Activated CD4-positive, alpha-beta T cell treated with anti-CD3 and anti-CD28 coated beads, Interleukin-10, Interleukin-2, amounts not matched to agents 100 ng/mL and 50 ng/mL, durations not matched to agents 16 hours and 8 hours (primary cell): ENCODE results near the gene LGALS8.
"Not testable (repeated sequence)": the region's sequence is repeated elsewhere in the genome, so short reads cannot be mapped to it uniquely, and the experiment has no call there.

Experiments
- DNase-seq: peaks from one replicate; pipeline ENCODE4 v3.0.0-alpha.2; 2020

Gene LGALS8

GRCh38 chr1:236543065-236543669, 19.4 kb downstream of the LGALS8 start:
- no peak for DNase-seq

DNA sequence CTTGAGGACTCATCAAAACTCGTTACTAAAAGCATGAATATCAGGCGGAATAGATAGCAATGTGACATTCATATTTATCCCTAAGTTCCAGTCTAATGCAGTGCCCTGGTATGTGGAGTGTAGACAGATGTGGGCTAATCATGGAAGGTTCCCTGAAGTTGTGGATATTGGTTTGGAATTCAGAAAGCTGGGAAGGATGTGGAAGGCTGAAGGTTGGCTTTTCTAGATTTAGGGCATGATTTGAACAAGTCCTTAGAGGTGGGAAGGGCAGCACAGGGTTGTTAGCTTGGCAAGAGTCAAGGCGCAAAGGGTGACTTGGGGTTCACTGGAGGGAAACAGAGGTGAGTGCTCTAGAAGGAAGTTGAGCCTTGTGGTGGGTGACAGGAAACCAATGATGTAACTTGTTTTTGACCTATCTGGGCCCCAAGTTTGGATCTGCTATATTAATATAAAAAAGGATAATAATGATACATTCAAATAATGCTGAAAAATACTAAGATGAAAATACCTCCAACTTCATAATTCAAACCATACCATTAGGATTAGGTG, 21.9 kb downstream of the LGALS8 start:
- DNase-seq: no peak

DNA sequence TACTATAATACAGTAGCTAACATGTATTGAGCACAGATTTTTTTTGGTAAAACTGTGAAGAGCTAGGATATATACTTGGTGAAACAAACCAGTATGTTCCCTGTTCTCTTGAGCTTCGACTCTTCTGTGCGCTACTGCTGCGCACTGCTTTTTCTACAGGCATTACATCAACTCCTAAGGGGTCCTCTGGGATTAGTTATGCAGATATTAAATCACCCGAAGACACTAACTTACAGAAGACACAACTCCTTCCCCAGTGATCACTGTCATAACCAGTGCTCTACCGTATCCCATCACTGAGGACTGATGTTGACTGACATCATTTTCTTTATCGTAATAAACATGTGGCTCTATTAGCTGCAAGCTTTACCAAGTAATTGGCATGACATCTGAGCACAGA, 24.7 kb downstream of the LGALS8 start:
- no peak for DNase-seq

DNA sequence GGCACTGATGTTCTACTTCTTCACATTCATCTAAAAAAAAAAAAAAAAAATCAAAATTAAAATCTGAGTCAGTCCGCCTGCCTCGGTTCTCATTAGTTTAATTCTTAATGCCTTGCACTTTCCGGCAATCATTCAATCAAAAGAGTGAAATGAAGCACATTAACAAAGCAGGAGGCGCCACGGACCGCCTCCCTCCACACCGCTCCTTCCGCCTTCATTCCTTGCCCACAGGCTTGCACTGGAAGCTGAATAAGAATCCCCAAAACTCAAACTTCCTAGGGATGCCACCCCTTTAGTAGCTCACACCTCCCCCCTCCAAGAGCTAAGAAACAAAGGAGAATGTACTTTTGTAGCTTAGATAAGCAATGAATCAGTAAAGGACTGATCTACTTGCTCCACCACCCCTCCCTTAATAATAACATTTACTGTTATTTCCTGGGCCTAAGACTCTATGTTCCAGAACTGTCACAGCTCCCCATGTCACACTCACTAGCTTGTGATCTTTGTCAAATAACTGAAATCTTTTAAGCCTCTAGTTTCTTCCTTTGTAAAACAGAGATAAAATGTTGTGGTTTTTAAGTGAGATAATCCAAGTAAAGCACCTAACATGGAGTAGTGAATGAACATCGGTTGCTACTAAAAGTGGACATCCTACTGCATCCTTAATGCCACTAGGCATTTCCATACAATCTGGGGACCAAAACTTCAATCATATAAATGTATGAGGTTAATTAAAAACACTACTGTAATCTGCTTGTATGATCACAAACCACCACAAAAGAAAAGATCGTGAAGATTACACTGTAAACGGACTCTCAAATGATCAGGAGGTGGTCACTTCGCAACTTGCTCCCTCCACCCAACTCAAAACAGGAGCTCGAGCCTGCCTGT, 27.4 kb downstream of the LGALS8 start:
- no peak for DNase-seq

DNA sequence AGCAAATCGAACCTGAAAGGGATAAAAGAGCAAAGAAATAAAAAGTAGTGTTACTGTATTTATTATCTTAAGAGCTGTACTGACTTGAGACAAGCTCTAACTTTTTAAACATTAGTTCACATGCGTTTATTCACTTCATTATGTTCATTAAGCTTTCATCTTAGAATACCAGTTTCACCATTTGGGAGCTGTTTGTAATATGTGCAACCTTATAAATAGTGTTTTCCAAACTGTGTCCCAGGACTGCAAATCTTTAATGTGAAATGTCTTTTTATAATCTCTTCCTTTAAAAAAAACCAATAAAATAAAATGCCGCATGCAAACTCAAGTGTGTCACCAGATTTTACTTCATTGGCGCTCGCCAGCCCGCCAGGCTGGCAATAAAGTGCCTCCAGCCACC, 28.3 kb downstream of the LGALS8 start:
- DNase-seq: no peak

- DNase-seq: no peak
Observed at GRCh38 chr1:236552901-236553300, 29.1 kb downstream of the LGALS8 start.

DNA sequence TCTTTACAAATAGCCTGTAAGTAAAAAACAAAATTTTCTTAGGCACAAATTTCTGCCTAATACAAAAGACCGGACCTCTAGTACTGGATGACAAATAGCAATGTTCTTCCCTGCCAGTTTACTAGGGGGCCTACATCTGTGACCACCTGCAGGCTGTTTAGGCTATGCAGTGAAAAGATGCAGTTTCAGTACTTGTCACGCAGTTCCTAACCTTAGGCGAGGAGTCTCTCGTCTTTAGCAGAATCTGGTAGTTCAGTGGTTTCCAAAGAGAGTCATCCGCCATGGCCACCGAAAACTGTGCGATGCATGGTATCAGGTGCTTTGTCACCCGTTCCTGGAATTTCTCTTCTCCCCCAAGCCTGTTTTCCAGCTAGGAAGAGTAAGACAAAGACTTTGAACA, 29.6 kb downstream of the LGALS8 start:
- DNase-seq: no peak

DNA sequence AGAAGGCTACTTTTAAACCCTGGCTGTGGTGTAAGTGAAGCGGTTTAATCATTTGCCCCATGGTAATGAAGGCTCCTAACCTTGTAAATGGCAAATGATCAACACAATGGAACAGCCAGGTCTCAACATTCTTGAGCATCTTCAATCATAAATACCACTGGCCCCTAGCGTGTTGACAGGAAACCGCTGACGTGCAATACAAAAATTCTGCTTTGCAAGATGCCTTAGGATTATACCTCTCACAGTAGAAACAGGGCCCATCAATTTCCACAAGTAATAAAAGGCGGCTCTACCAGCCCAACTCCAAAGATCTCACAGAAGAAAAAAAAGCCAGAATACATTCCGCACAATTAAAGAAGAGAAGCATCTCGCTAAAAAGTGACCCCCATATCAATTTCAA, 32.8 kb downstream of the LGALS8 start:
- no peak for DNase-seq

DNA sequence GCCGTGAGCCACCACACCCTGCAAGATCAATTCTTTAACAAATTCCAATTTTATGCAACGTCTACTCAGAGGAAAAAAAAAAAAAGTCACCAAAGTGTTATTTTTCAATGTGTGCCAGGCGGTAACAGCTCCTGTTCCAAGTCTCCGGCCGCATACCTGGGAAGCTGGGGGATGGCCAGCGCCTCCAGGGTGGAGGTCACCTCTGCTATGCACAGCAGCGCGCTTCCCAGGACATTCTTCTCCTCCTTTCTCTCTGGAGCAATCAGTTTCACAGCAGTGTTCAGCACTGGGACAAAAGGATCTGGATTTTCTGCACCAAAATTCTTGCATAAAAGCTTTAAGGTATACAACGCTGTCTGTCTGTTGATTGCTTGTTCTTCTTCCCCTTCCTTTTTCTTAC, 34.3 kb downstream of the LGALS8 start:
- DNase-seq: no peak

DNA sequence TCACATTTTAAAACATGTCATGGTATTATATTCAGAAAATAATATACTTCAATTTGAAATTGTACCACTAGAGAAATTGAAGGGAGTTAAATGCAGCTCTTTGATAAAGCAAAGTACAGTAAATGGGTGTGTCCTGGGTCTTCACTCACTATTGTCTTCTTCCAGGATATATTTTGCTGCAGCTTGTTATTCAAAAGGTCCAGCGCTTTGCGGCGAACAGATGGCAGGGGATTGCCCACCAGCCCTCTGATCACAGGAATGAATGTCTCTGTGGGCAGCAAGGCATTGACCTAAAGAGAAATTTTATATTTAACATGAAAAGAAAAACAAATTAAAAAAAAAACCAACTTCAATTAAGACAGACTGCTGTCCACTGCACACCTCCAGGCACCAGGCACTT, 35.1 kb downstream of the LGALS8 start:
- no peak for DNase-seq

DNA sequence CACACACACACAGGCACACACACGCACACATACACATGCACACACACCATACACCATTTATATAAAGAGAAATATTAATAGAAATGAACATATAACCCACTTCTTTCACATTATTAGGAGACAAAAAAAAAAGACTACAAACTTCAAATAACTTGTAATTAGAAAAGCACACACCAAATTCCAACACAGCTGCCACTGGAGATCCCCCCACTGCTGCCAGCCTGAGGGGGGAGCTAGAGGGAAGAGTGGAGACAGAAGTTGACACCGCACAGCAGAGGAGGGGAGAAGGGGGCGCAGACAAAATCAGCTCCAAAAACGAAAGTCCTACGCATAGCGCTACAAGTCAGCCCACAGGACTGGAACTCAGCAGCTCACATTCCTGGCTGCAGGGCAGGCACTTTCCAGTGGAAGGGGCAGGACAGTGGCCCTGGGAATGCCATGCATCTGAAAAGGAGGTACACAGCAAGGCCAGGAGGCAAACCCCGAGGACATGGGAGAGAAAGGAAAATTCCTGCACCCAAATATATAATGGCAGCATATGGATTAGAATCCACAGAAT, 36.5 kb downstream of the LGALS8 start:
- no peak for DNase-seq

DNA sequence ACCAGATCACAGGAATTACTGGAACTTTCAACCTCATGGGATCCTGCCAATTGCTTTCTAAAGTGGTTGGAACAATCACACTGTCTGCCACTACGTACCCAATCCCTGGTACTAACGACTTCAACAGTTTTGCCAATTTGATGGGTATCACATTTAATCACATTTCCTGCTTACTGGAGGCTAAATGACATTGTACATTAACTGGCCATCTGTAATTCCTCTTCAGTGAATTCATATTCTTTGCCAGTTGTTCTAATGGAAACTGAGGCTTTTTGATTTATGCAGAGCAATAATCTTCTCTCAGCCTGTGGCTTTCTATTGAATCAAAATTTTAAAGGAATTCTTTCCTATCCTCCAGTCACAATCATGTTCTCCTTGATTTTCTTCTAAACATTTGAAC, 38.2 kb downstream of the LGALS8 start:
- no peak for DNase-seq

DNA sequence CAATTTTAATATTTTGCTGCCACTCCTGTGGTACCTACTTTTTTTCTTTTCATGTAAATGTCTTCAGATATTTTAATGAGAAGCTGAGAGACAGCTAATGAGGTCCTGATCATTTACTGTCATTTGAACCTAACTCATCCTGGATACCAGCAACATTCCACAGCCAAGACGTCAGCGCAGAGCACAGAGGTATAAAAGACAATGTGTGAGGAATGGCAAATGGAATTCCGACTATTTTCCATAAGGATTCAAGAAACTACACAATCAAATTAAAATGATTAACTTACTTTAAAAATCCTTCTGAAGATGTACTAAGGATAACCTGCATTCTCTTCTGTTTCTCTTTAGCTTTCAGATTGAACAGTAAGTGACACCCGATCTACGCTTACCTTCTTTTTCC, 41.7 kb downstream of the LGALS8 start:
- DNase-seq: no peak

DNA sequence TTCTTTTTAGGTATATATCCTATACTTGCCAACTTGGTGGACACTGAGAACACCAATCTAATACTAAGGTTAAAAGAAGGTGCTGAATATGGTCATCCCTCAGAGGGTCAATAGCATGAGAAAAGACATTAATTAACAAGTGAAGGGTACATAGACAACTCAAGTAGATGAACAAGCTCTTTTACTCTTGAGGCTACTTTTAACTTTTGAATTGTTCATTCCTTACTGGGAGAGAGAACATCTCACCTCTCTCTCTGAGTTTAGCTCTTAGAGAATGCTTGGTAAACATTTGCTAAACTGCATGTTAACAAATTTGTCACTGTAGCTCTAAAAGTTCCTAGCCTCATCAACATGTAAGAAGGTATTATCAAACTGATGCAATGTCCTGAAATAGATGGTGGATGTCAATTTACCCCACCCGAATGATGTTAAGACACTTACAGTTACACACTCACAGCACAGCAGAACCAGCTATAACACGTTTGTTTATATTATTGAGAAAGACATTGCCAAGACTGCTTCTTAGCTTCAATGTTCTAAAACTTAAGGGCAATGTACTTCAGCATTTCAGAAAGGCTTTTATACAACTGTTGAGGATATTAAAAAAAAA, 44.6 kb downstream of the LGALS8 start:
- no peak for DNase-seq

DNA sequence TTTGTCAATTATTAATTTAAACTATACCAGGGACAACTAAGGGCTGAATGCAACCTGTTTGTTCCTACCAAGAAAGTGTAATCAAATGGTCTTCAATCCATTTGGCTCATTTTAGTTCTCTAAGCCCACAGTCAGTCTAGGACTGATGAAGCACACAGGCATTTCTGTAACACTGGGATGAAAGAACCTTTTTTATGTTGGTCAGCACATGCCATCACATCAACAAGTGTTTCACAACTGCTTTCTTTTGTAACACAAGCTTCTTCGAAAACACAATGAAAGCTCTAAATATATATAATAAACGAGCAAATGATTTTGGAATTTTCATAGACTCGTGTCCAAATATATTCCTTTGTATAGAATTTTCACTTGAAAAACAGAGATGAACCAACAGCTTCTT, 51.7 kb downstream of the LGALS8 start:
- no peak for DNase-seq

DNA sequence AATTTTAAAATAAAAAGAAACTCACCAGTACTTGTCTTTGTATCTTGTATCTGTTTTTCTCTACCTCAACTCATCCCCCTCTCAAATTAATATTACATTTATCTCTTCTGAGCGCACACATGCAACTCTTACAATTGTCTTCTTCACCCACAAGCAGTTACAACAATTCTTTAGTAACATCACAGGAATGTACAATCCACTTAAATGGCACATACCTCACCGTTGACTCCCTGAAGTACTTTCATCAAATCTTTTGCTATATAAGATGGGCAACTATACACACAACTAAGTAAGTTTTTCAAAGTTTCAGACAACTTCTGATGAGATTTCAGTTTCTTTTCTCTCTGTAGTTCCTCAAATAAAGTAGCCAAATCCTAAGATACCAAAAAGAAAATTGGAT, 52.2 kb downstream of the LGALS8 start:
- no peak for DNase-seq

- not testable (repeated sequence) for DNase-seq
Observed at GRCh38 chr1:236577041-236577440, 53.3 kb downstream of the LGALS8 start.

GRCh38 chr1:236578661-236579060, 54.9 kb downstream of the LGALS8 start:
- no peak for DNase-seq

DNA sequence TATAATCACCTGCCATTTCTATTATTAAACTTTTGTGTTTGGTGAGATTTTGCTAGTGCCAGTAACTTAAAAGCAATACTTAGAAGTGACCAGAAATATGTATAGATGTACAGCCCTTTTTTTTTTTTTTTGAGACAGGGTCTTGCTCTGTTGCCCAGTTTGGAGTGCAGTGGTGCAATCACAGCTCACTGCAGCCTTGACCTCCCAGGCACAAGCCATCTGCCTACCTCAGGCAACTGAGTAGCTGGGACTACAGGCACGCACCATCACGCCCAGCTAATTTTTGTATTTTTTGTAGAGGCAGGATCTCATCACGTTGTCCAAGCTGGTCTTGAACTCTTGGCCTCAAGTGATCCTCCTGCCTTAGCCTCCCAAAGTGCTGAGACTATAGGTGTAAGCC, 56.6 kb downstream of the LGALS8 start:
- DNase-seq: not testable (repeated sequence)

DNA sequence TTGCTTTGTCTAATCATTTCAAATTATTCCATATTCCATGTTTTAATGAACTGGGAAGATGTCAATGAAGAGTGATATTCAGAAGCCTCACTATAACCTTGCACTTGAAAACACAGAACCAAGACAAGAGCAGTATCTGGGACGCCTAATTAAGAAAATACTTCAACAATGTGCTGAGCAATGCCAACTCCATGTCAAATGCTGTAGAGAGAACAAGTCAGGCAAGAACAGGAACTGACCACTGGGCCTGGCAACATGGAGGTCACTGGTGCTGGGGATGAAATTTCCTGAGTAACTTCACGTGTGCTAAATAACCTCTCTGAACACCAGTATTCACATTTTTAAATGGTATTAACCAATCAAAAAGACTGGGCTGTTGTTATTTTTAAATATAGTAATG, 57.7 kb downstream of the LGALS8 start:
- no peak for DNase-seq

GRCh38 chr1:236589531-236589930, 65.7 kb downstream of the LGALS8 start:
- DNase-seq: no peak

DNA sequence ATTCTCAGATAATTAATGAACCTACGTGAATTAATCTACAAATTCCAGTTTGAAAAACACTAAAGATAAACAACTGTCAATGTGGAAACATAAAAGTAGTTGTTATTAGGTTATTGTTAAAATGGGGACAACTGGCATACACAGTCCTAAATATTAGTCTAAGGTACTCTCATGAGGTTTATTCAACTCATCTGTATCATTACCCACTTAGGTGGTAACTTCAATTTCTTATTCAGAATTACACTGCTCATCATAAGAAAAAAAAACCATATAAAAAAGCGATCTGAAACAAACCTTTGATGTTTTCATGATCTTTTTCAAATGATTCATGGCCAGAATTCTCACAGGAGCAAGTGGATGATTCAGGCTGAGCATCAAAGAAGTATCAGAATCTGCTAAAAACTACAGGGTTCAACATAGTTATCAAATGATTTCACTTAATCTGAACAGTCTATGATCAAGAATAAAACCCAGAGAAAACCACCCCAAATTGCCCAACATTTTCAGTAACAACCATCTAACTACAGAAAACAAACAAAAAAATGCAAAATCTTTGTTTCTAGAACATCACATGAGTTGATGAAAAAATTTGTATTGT, 66.9 kb downstream of the LGALS8 start:
- no peak for DNase-seq

DNA sequence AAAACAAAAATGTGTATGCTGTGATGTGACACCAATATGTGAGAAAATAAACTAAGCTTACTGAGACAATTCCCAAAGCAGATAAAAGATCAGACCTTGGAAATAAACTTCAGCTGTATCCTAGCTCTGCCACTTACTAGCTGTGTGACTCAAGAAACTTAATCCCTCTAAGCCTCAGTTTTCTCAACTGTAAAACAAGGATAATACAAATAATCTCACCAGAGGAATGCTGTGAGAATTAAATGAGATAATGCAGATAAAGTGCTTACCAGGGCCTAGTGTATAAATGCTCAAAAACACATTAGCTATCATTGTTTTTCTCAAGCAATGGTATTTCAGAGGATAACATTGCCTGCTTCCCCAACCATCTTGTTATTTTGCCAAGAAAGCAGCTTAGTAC, 78.4 kb downstream of the LGALS8 start:
- DNase-seq: no peak
